ENCODE data around the gene C3orf20.

DNA sequence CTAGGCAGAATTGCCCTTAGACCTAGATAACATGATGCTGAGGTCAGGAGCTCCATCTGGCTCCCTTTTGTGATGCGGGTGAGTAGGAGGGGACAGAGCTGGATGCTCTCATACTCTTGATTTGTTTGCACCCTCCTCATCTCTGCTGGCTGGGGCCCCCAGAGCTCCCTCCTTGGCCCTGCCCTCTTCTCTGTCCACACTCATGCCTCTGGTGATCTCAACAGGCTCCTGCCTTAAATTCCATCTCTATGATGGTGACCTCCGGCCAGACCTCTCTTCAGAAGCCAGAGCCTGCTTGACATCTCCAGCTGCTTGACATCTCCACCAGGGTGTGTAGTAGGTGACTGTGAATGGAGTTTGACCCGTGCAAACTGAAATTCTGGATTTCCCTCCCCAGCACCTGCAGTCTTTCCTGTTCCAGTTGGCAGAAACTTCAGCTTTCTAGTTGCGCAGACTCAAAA, 139.5 kb downstream of the C3orf20 start:
- TF ChIP-seq POLR2A (IDR thresholded peaks at IDR 0.05; ENCODE audit: extremely low read depth, insufficient read length) (no peak), MYC (IDR thresholded peaks at IDR 0.05; ENCODE audit: low read depth, low read length) (no peak)
- TF ChIP-seq, protein P1, sequence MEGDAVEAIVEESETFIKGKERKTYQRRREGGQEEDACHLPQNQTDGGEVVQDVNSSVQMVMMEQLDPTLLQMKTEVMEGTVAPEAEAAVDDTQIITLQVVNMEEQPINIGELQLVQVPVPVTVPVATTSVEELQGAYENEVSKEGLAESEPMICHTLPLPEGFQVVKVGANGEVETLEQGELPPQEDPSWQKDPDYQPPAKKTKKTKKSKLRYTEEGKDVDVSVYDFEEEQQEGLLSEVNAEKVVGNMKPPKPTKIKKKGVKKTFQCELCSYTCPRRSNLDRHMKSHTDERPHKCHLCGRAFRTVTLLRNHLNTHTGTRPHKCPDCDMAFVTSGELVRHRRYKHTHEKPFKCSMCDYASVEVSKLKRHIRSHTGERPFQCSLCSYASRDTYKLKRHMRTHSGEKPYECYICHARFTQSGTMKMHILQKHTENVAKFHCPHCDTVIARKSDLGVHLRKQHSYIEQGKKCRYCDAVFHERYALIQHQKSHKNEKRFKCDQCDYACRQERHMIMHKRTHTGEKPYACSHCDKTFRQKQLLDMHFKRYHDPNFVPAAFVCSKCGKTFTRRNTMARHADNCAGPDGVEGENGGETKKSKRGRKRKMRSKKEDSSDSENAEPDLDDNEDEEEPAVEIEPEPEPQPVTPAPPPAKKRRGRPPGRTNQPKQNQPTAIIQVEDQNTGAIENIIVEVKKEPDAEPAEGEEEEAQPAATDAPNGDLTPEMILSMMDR (IDR thresholded peaks at IDR 0.05; ENCODE audit: low read depth, low read length), result no peak
- TF ChIP-seq, protein P2, sequence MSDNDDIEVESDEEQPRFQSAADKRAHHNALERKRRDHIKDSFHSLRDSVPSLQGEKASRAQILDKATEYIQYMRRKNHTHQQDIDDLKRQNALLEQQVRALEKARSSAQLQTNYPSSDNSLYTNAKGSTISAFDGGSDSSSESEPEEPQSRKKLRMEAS (IDR thresholded peaks at IDR 0.05; ENCODE audit: low read depth, low read length), result no peak
